RWPE2 (cell line): ENCODE measurements around the gene FBRSL1.

ENCODE experiments used
- ATAC-seq: fragments of 200-7000 bp; cut with Tn5 transposase; 3 replicates; pipeline ENCODE4 v1.9.1; 2021; ENCODE audit warnings: low read depth
- DNase-seq: peaks from one replicate; pipeline ENCODE4 v3.0.0-alpha.2; 2020; ENCODE audit warnings: low spot score
- H3K27ac ChIP-seq: fragments of 450-650 bp; 2 replicates; pipeline ENCODE4 v1.5.1; 2017; ENCODE audit warnings: mild to moderate bottlenecking; ENCODE audit not compliant: poor library complexity, severe bottlenecking
- H3K27me3 ChIP-seq: fragments of 250-450 bp; sonication (Bioruptor Pico); 2 replicates; pipeline ENCODE4 v1.5.1; 2021; ENCODE audit warnings: mild to moderate bottlenecking, moderate library complexity; ENCODE audit not compliant: insufficient read depth, poor library complexity, severe bottlenecking
- H3K36me3 ChIP-seq: fragments of 250-450 bp; sonication (Bioruptor Pico); 2 replicates; pipeline ENCODE4 v1.5.1; 2020; ENCODE audit warnings: low read depth, mild to moderate bottlenecking, moderate library complexity
- H3K4me1 ChIP-seq: fragments of 250-450 bp; sonication (Bioruptor Pico); 2 replicates; pipeline ENCODE4 v1.5.1; 2021; ENCODE audit warnings: mild to moderate bottlenecking, moderate library complexity; ENCODE audit not compliant: insufficient read depth, poor library complexity, severe bottlenecking
- H3K4me3 ChIP-seq: fragments of 250-450 bp; sonication (Bioruptor Pico); 2 replicates; pipeline ENCODE4 v1.5.1; 2021; ENCODE audit warnings: mild to moderate bottlenecking, moderate library complexity; ENCODE audit not compliant: severe bottlenecking
- H3K9me3 ChIP-seq: fragments of 250-450 bp; sonication (Bioruptor Pico); 2 replicates; pipeline ENCODE4 v1.5.1; 2021; ENCODE audit warnings: mild to moderate bottlenecking, moderate library complexity; ENCODE audit not compliant: severe bottlenecking
- TF ChIP-seq, protein P1 (sequence below): fragments of 450-650 bp; IDR thresholded peaks from one replicate; pipeline ENCODE4 v1.5.1; 2017; ENCODE audit warnings: mild to moderate bottlenecking, moderate library complexity; ENCODE audit not compliant: poor library complexity, severe bottlenecking

FBRSL1 gene

DNA sequence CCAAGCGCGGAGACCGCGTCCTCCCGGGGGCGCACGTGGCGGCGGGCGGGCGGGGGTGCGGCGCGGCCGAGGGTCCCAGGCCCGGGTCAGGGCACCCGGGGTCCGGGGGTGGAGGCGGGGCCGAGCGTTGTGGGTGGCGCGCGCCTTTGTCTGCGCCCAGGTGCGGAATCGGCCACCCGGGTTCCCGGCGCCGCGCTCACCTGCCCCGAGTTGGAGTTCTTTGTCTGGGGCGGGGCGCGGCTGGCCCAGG lies 70.3 kb downstream of the FBRSL1 start:
- Histone ChIP-seq H3K9me3 (no peaks in the 10 kb centered on the region), H3K4me3 (peak overlapping the region; percentile 96), H3K4me1 (no peaks in the 10 kb centered on the region), H3K27ac (peak overlapping the region; percentile 48), H3K36me3 (no peaks in the 10 kb centered on the region), H3K27me3 (no peaks in the 10 kb centered on the region)
- ATAC-seq: peak; percentile 48
- TF ChIP-seq, protein P1, sequence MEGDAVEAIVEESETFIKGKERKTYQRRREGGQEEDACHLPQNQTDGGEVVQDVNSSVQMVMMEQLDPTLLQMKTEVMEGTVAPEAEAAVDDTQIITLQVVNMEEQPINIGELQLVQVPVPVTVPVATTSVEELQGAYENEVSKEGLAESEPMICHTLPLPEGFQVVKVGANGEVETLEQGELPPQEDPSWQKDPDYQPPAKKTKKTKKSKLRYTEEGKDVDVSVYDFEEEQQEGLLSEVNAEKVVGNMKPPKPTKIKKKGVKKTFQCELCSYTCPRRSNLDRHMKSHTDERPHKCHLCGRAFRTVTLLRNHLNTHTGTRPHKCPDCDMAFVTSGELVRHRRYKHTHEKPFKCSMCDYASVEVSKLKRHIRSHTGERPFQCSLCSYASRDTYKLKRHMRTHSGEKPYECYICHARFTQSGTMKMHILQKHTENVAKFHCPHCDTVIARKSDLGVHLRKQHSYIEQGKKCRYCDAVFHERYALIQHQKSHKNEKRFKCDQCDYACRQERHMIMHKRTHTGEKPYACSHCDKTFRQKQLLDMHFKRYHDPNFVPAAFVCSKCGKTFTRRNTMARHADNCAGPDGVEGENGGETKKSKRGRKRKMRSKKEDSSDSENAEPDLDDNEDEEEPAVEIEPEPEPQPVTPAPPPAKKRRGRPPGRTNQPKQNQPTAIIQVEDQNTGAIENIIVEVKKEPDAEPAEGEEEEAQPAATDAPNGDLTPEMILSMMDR: no peak
- DNase-seq: no peak

DNA sequence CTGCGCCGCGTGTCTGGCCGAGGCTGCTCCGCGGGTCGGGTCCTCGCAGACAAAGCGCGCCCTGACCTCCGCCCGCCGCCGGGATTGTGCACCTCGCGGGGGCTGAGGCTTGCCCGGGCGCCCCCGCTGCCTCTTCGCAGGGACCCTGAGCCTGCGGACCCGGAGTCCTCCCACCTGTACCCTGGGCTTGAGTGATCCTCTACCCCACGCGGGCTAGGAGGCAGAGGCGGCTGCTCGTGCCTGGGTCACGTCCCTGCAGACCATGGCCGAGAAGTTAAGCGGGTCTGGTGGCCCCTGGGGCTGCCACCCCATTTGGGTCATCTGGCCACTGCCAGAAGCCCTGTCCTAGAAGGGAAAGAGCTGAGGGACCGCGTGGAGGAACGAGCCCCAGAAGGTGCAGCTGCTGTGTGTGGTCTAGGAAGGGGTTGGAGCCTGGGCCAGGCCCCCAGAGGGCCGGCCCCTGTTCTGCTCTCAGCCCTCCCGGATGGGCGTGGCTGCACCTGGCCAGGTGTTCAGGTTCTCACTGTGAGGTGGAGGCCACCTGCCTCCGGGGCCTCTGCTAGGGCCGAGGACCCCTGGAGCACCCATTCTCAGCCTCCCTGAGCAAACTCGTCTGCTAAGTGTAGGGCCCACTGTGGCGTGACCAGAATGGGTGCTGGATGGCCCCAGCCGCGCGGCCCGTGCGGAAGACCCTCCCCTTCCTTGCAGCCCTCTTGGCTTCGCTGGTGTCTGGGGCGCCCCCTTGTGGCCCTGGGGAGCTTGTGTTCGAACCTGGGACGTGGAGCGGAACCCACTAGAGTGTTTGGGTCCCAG lies 70.9 kb downstream of the FBRSL1 start:
- Histone ChIP-seq H3K9me3 (no peaks in the 10 kb centered on the region), H3K4me1 (no peaks in the 10 kb centered on the region), H3K36me3 (no peaks in the 10 kb centered on the region), H3K4me3 (peak overlapping the region; percentile 96), H3K27ac (peak overlapping the region; percentile 48), H3K27me3 (no peaks in the 10 kb centered on the region)
- DNase-seq: no peak
- peak; percentile 85 for ATAC-seq
- TF ChIP-seq, protein P1: peak; percentile 91
